ENCODE data around the gene ROR1. TPM values are rescaled to one million over a fixed set of nuclear protein-coding genes. Genes with fewer than 3 reads are reported as not detected.

ROR1 gene
- polyA plus RNA-seq, 1 of the 3 experiments (the other 2 are of a cell fraction), result 4.0 TPM

DNA sequence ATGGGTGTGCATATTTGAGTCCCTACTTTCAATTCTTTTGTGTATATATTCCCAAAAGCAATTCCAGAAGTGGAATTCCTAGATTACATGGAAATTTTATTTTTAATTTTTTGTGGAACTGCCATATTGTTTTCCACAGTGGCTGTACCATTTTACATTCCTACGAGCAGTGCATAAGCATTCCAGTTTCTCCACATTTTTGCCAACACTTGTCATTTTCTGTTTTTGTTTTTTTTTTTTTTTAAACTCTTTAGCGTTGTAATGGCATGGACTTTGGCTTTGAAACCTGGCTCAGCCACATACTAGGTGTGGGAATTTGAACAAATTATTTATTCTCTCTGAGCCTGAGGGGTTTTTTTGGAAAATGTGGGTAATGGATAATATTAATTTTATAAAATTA lies 215.1 kb downstream of the ROR1 start:
- no peak overlapping the region for H2AFZ ChIP-seq (ENCODE audit: low read depth)
- ChIA-PET POLR2A (no interaction called here), CTCF (no interaction called here)
- H4K20me1 ChIP-seq (ENCODE audit: insufficient read depth), result no peaks in the 10 kb centered on the region
- TF ChIP-seq EP300 (IDR thresholded peaks at IDR 0.05; ENCODE audit: borderline replicate concordance in 1 of 2, low read depth in 1 of 2, low read length in 1 of 2) (no peak), GABPA (IDR thresholded peaks at IDR 0.05; ENCODE audit: low read depth) (no peak)
- H3K4me3 ChIP-seq (ENCODE audit: low read depth in 2 of 2, low read length in 1 of 2), result no peak overlapping the region
- no peaks in the 10 kb centered on the region for H3K36me3 ChIP-seq (replicated peaks in 1 of 2; ENCODE audit: control insufficient read depth in 1 of 2, insufficient read depth in 2 of 2, low read length in 1 of 2)
- peaks cover 5 to 6% of the 10 kb centered on the region in 2 experiments; a peak in 3 of 4 replicates for H3K4me1 ChIP-seq (ENCODE audit: control insufficient read depth in 1 of 2, insufficient read depth in 2 of 2, low read depth in 1 of 2, low read length in 1 of 2)
- 69% methylated on average over 2 of the region's 2 CpGs for WGBS (ENCODE audit: low lambda C conversion rate)
- no peak overlapping the region for H3K9ac ChIP-seq
- DNase-seq, result no peak
- H3F3A ChIP-seq (replicated peaks; ENCODE audit: insufficient read depth), result no peaks in the 10 kb centered on the region
- H3K9me2 ChIP-seq, result no peaks in the 10 kb centered on the region
- H3K79me2 ChIP-seq (ENCODE audit: insufficient read depth), result no peaks in the 10 kb centered on the region
- no peak overlapping the region for H3K4me2 ChIP-seq
- H3K9me3 ChIP-seq, result no peaks in the 10 kb centered on the region; the same call in 1 of the 2 replicates
- no peak overlapping the region for H3K27ac ChIP-seq (ENCODE audit: low read depth in 2 of 2, low read length in 1 of 2)
- H3K27me3 ChIP-seq (ENCODE audit: insufficient read depth), result no peaks in the 10 kb centered on the region

DNA sequence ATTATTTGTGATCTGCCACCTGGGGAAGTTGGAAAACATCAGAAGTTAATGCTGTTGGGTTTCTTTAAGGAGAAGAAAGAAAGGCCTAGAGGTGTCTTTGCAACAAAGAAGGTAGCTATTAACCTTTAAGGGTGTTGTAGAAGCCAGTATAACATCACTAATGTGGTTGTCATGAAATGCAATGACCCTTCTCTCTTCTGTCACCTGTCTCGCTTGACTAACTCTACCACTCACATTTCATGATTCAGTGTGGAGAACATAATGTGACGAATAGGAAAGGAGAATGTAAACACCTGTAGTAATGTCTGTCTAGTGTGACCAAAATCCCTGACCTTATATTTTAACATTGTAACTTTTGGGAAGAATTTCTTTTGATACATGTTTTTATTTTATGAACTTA lies 217.9 kb downstream of the ROR1 start:
- H3K27ac ChIP-seq (ENCODE audit: low read depth in 2 of 2, low read length in 1 of 2), result no peak overlapping the region
- H3K4me2 ChIP-seq, result no peak overlapping the region
- H3K4me1 ChIP-seq (ENCODE audit: control insufficient read depth in 1 of 2, insufficient read depth in 2 of 2, low read depth in 1 of 2, low read length in 1 of 2), result no peaks in the 10 kb centered on the region; a peak in 2 of 4 replicates
- no peak overlapping the region for H3K9ac ChIP-seq
- 43% methylated on average over 2 of the region's 2 CpGs for WGBS (ENCODE audit: low lambda C conversion rate)
- H3K9me2 ChIP-seq, result no peaks in the 10 kb centered on the region
- H4K20me1 ChIP-seq (ENCODE audit: insufficient read depth), result no peaks in the 10 kb centered on the region
- no peaks in the 10 kb centered on the region for H3K79me2 ChIP-seq (ENCODE audit: insufficient read depth)
- no peak for DNase-seq
- no peaks in the 10 kb centered on the region; the same call in 1 of the 2 replicates for H3K9me3 ChIP-seq
- no peaks in the 10 kb centered on the region for H3K36me3 ChIP-seq (replicated peaks in 1 of 2; ENCODE audit: control insufficient read depth in 1 of 2, insufficient read depth in 2 of 2, low read length in 1 of 2)
- no peaks in the 10 kb centered on the region for H3K27me3 ChIP-seq (ENCODE audit: insufficient read depth)
- ChIA-PET POLR2A (no interaction called here), CTCF (no interaction called here)
- TF ChIP-seq EZH2phosphoT487 (IDR thresholded peaks at IDR 0.05; ENCODE audit: borderline replicate concordance, low read depth), result no peak
- H3F3A ChIP-seq (replicated peaks; ENCODE audit: insufficient read depth), result no peaks in the 10 kb centered on the region
- no peak overlapping the region for H3K4me3 ChIP-seq (ENCODE audit: low read depth in 2 of 2, low read length in 1 of 2)
- H2AFZ ChIP-seq (ENCODE audit: low read depth), result no peak overlapping the region

DNA sequence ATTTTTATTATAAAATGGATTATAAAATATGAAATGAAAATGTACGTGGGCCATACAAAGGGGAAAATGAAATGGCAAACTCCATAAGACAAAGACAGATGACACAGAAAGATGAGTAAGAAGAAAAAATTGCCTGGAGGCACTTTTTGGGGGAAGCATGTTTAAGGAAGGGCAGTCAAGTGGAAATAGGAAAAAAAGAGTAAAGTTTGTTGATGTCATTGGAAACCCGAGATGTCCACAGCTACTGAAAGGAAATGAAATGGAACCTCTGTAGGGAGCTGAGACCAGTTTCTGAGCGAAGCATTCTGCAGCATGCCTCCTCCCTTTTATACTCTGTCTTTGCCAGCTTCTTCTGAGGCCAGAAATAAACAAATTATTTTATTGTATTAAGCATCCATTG lies 226.2 kb downstream of the ROR1 start:
- Histone ChIP-seq H3K4me2 (no peak overlapping the region), H3F3A (replicated peaks; ENCODE audit: insufficient read depth) (no peaks in the 10 kb centered on the region), H4K20me1 (ENCODE audit: insufficient read depth) (no peaks in the 10 kb centered on the region), H3K9me2 (no peaks in the 10 kb centered on the region), H3K79me2 (ENCODE audit: insufficient read depth) (no peaks in the 10 kb centered on the region), H3K36me3 (replicated peaks in 1 of 2; ENCODE audit: control insufficient read depth in 1 of 2, insufficient read depth in 2 of 2, low read length in 1 of 2) (no peaks in the 10 kb centered on the region), H2AFZ (ENCODE audit: low read depth) (no peak overlapping the region), H3K27me3 (ENCODE audit: insufficient read depth) (no peaks in the 10 kb centered on the region), H3K9ac (no peak overlapping the region), H3K4me3 (ENCODE audit: low read depth in 2 of 2, low read length in 1 of 2) (no peak overlapping the region), H3K27ac (ENCODE audit: low read depth in 2 of 2, low read length in 1 of 2) (no peak overlapping the region), H3K9me3 (no peaks in the 10 kb centered on the region), H3K4me1 (ENCODE audit: control insufficient read depth in 1 of 2, insufficient read depth in 2 of 2, low read depth in 1 of 2, low read length in 1 of 2) (0 out of 4 replicates have a peak, but pooled peaks cover 0 to 4% of the 10 kb centered on the region in 2 experiments)
- WGBS (ENCODE audit: low lambda C conversion rate), result 84% methylated on average over 3 of the region's 3 CpGs
- DNase-seq, result no peak
- POLR2A ChIA-PET, result no interaction called here
- CTCF ChIA-PET, result interaction anchor here (1.9 kb wide), 1 partner anchor 13 kb away, joined by 6 read pairs; no protein-coding TSS in a partner anchor
- TF ChIP-seq JUND (IDR thresholded peaks at IDR 0.05), result no peak
- TF ChIP-seq GATA2 (CRISPR knock-in tag; IDR thresholded peaks at IDR 0.05), result no peak
- no peak for TF ChIP-seq FOXJ3 (CRISPR knock-in tag; IDR thresholded peaks at IDR 0.05)
- TF ChIP-seq, protein P1, sequence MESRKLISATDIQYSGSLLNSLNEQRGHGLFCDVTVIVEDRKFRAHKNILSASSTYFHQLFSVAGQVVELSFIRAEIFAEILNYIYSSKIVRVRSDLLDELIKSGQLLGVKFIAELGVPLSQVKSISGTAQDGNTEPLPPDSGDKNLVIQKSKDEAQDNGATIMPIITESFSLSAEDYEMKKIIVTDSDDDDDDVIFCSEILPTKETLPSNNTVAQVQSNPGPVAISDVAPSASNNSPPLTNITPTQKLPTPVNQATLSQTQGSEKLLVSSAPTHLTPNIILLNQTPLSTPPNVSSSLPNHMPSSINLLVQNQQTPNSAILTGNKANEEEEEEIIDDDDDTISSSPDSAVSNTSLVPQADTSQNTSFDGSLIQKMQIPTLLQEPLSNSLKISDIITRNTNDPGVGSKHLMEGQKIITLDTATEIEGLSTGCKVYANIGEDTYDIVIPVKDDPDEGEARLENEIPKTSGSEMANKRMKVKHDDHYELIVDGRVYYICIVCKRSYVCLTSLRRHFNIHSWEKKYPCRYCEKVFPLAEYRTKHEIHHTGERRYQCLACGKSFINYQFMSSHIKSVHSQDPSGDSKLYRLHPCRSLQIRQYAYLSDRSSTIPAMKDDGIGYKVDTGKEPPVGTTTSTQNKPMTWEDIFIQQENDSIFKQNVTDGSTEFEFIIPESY (IDR thresholded peaks at IDR 0.05; ENCODE audit: borderline replicate concordance, low read depth), result no peak
- TF ChIP-seq RFX5 (IDR thresholded peaks at IDR 0.05; ENCODE audit: low read length), result no peak
- TF ChIP-seq NFIC (IDR thresholded peaks at IDR 0.05; ENCODE audit: borderline replicate concordance), result no peak
- no peak for TF ChIP-seq EP300 (IDR thresholded peaks at IDR 0.05; ENCODE audit: borderline replicate concordance in 1 of 2, low read depth in 1 of 2, low read length in 1 of 2)
- TF ChIP-seq, protein P2, sequence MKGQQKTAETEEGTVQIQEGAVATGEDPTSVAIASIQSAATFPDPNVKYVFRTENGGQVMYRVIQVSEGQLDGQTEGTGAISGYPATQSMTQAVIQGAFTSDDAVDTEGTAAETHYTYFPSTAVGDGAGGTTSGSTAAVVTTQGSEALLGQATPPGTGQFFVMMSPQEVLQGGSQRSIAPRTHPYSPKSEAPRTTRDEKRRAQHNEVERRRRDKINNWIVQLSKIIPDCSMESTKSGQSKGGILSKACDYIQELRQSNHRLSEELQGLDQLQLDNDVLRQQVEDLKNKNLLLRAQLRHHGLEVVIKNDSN (IDR thresholded peaks at IDR 0.05; ENCODE audit: borderline replicate concordance, low read depth), result no peak
- TF ChIP-seq, protein P3, sequence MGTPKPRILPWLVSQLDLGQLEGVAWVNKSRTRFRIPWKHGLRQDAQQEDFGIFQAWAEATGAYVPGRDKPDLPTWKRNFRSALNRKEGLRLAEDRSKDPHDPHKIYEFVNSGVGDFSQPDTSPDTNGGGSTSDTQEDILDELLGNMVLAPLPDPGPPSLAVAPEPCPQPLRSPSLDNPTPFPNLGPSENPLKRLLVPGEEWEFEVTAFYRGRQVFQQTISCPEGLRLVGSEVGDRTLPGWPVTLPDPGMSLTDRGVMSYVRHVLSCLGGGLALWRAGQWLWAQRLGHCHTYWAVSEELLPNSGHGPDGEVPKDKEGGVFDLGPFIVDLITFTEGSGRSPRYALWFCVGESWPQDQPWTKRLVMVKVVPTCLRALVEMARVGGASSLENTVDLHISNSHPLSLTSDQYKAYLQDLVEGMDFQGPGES (IDR thresholded peaks at IDR 0.05; ENCODE audit: low read depth, low read length), result no peak
- TF ChIP-seq, protein P4, sequence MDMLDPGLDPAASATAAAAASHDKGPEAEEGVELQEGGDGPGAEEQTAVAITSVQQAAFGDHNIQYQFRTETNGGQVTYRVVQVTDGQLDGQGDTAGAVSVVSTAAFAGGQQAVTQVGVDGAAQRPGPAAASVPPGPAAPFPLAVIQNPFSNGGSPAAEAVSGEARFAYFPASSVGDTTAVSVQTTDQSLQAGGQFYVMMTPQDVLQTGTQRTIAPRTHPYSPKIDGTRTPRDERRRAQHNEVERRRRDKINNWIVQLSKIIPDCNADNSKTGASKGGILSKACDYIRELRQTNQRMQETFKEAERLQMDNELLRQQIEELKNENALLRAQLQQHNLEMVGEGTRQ (IDR thresholded peaks at IDR 0.05; ENCODE audit: borderline replicate concordance, low read depth, low read length), result no peak
- no peak for TF ChIP-seq TEAD4 (IDR thresholded peaks at IDR 0.05; ENCODE audit: borderline replicate concordance, insufficient read depth)
- no peak for TF ChIP-seq RXRA (IDR thresholded peaks at IDR 0.05; ENCODE audit: borderline replicate concordance, low read depth)
- TF ChIP-seq YY1 (IDR thresholded peaks at IDR 0.05; ENCODE audit: low read depth), result no peak
- TF ChIP-seq, protein P5, sequence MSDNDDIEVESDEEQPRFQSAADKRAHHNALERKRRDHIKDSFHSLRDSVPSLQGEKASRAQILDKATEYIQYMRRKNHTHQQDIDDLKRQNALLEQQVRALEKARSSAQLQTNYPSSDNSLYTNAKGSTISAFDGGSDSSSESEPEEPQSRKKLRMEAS (IDR thresholded peaks at IDR 0.05; ENCODE audit: low read depth), result no peak
- TF ChIP-seq RCOR1 (IDR thresholded peaks at IDR 0.05; ENCODE audit: low read length), result no peak
